ENCODE measurements around the gene SIRT5. TPM values are rescaled to one million over a fixed set of nuclear protein-coding genes. Genes with fewer than 3 reads are reported as not detected.

The SIRT5 gene
- polyA plus RNA-seq, 3 donors, result 3.3 to 5.0 (median 3.4) TPM

DNA sequence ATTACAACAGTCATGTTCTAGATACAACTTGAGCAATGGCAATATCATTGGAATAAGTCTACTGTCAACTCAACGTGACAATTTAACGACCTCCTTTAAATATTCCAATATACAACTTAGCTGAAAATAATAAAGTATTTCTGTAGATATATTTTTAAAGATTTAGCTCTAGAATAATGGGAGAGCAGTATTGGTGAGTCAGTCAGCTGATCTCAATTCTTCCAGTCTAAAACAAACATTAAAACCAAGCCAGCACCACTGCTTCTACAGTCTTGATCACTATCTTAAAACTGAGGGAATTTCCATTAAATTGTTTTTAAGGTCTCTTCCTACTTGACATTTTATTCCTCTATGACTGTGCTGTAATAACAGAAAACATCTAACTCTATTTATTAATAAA is 78.9 kb downstream of the SIRT5 start:
- H3K36me3 ChIP-seq (replicated peaks in 1 of 2; ENCODE audit: control insufficient read depth in 1 of 2, insufficient read depth in 2 of 2, low read length in 2 of 2), result peaks cover 6 to 50% of the 10 kb centered on the region in 2 donors
- Mint-ChIP-seq H3K4me3 (no peak overlapping the region), H3K4me1 (no peaks in the 10 kb centered on the region), H3K27ac (no peak overlapping the region), H3K27me3 (ENCODE audit: low read depth in 3 of 3) (no peaks in the 10 kb centered on the region), H3K9me3 (peaks cover 0 to 3% (median 0%) of the 10 kb centered on the region in 7 donors), H3K36me3 (peaks cover 35 to 40% of the 10 kb centered on the region in 2 donors)
- H3K4me2 ChIP-seq (replicated peaks; ENCODE audit: extremely low read depth, low read length, poor library complexity, severe bottlenecking), result no peak overlapping the region
- no CpG with 5 or more reads among the region's 2 CpGs for WGBS (ENCODE audit: insufficient coverage)
- no peak overlapping the region for H2AFZ ChIP-seq (ENCODE audit: insufficient read depth, low read depth, low read length, poor library complexity, severe bottlenecking)
- H3K4me1 ChIP-seq (ENCODE audit: control insufficient read depth in 1 of 2, insufficient read depth in 2 of 2, low read length in 2 of 2), result no peaks in the 10 kb centered on the region
- intact Hi-C loops (cut with micrococcal nuclease), result no loop called here
- TF ChIP-seq, protein P1, sequence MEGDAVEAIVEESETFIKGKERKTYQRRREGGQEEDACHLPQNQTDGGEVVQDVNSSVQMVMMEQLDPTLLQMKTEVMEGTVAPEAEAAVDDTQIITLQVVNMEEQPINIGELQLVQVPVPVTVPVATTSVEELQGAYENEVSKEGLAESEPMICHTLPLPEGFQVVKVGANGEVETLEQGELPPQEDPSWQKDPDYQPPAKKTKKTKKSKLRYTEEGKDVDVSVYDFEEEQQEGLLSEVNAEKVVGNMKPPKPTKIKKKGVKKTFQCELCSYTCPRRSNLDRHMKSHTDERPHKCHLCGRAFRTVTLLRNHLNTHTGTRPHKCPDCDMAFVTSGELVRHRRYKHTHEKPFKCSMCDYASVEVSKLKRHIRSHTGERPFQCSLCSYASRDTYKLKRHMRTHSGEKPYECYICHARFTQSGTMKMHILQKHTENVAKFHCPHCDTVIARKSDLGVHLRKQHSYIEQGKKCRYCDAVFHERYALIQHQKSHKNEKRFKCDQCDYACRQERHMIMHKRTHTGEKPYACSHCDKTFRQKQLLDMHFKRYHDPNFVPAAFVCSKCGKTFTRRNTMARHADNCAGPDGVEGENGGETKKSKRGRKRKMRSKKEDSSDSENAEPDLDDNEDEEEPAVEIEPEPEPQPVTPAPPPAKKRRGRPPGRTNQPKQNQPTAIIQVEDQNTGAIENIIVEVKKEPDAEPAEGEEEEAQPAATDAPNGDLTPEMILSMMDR (IDR thresholded peaks at IDR 0.05), result no peak
- no peak overlapping the region for H3K9ac ChIP-seq (ENCODE audit: insufficient read depth, low read length, poor library complexity, severe bottlenecking)
- peaks cover 8% of the 10 kb centered on the region for H4K20me1 ChIP-seq (ENCODE audit: insufficient read depth, low read length)
- H3K27me3 ChIP-seq (ENCODE audit: control insufficient read depth in 2 of 2, insufficient read depth in 2 of 2, low read length in 2 of 2), result no peaks in the 10 kb centered on the region
- no peaks in the 10 kb centered on the region for H3K9me3 ChIP-seq (replicated peaks in 1 of 2; ENCODE audit: control insufficient read depth in 1 of 2, insufficient read depth in 1 of 2, low read length in 2 of 2)
- H3K4me3 ChIP-seq (replicated peaks in 1 of 3; ENCODE audit: low read depth in 2 of 3, low read length in 3 of 3), result no peak overlapping the region
- peaks cover 48% of the 10 kb centered on the region for H3K79me2 ChIP-seq (ENCODE audit: insufficient read depth, low read length)
- no peak overlapping the region for H3K27ac ChIP-seq (ENCODE audit: low read depth in 1 of 2, low read length in 2 of 2)
- no peak for DNase-seq

DNA sequence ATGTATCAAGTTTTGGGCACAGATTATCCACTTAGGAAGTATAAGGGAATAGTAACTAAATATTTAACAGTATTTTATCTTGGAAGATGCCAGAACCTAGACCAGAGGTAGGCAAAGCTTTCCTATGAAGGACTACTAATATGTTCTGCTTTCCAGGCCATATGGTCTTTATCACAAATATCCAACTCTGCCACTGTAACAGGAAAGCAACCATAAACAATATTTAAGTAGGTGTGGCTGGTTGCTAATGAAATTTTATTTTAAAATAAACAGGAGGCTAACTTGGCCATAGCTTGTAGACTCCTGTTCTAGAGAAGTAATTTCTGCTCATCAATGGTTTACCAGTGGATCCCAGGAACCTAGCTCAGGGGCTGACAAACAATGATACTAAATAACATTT is 80.1 kb downstream of the SIRT5 start:
- intact Hi-C loops (cut with micrococcal nuclease), result no loop called here
- H3K36me3 ChIP-seq (replicated peaks in 1 of 2; ENCODE audit: control insufficient read depth in 1 of 2, insufficient read depth in 2 of 2, low read length in 2 of 2), result peaks cover 6 to 50% of the 10 kb centered on the region in 2 donors
- H3K4me3 ChIP-seq (replicated peaks in 1 of 3; ENCODE audit: low read depth in 2 of 3, low read length in 3 of 3), result no peak overlapping the region
- Mint-ChIP-seq H3K27me3 (ENCODE audit: low read depth in 3 of 3) (no peaks in the 10 kb centered on the region), H3K9me3 (peaks cover 0 to 3% (median 0%) of the 10 kb centered on the region in 7 donors), H3K36me3 (peaks cover 31 to 37% of the 10 kb centered on the region in 2 donors), H3K27ac (no peak overlapping the region), H3K4me1 (no peaks in the 10 kb centered on the region), H3K4me3 (no peak overlapping the region)
- no peaks in the 10 kb centered on the region for H3K9me3 ChIP-seq (replicated peaks in 1 of 2; ENCODE audit: control insufficient read depth in 1 of 2, insufficient read depth in 1 of 2, low read length in 2 of 2)
- peaks cover 19% of the 10 kb centered on the region for H4K20me1 ChIP-seq (ENCODE audit: insufficient read depth, low read length)
- no peaks in the 10 kb centered on the region for H3K27me3 ChIP-seq (ENCODE audit: control insufficient read depth in 2 of 2, insufficient read depth in 2 of 2, low read length in 2 of 2)
- H3K9ac ChIP-seq (ENCODE audit: insufficient read depth, low read length, poor library complexity, severe bottlenecking), result no peak overlapping the region
- H2AFZ ChIP-seq (ENCODE audit: insufficient read depth, low read depth, low read length, poor library complexity, severe bottlenecking), result no peak overlapping the region
- TF ChIP-seq, protein P1 (IDR thresholded peaks at IDR 0.05), result no peak
- no peak for DNase-seq
- H3K27ac ChIP-seq (ENCODE audit: low read depth in 1 of 2, low read length in 2 of 2), result no peak overlapping the region
- H3K4me2 ChIP-seq (replicated peaks; ENCODE audit: extremely low read depth, low read length, poor library complexity, severe bottlenecking), result no peak overlapping the region
- H3K79me2 ChIP-seq (ENCODE audit: insufficient read depth, low read length), result peaks cover 60% of the 10 kb centered on the region
- no peaks in the 10 kb centered on the region for H3K4me1 ChIP-seq (ENCODE audit: control insufficient read depth in 1 of 2, insufficient read depth in 2 of 2, low read length in 2 of 2)
